T-helper 1 cell treated with Interleukin-12 subunit alpha and Interleukin-12 subunit beta and Interleukin-4 antibody, amounts not matched to agents 30 ng/mL and 1 ng/mL, for 36 hours (primary cell): ENCODE data around the gene PKD1L1. TPM values are rescaled to one million over a fixed set of nuclear protein-coding genes. Genes with fewer than 3 reads are reported as not detected.

Source experiments
- intact Hi-C: fragments of 100-400 bp; cut with micrococcal nuclease; formaldehyde crosslinking; loops from one replicate; pipeline ENCODE4 v1.15.1; 2024
- total RNA-seq: library from RNA; stranded (reverse); gene quantifications from 2 replicates; pipeline ENCODE4 v1.2.3, GENCODE V29; 2022

The PKD1L1 gene
- total RNA-seq, 1 donor from 2014 or later, result 0.12 TPM

GRCh38 chr7:47827871-47828270 lies 120.4 kb downstream of the PKD1L1 start:
- intact Hi-C loops, result no loop called here

DNA sequence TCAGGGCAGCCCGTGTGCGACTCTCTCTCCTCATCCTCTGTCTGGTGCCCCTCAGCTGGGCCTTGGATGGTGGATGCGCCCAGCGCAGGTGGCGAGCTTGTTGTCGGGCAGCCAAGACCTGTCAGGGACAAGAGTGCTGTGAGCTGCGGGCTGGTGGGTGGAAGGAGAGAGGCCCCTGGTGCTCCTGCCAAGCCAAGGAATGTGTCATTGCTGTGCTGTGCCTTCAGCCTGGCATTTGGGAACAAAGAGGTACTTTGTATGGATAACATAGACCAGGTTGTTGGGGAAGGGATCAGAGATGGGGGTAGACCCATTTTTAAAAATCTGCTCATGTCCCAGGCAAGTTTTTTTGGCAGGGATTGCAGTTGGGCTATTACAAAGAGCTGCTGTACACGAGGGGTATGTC lies 120.9 kb downstream of the PKD1L1 start:
- intact Hi-C loops, result no loop called here

DNA sequence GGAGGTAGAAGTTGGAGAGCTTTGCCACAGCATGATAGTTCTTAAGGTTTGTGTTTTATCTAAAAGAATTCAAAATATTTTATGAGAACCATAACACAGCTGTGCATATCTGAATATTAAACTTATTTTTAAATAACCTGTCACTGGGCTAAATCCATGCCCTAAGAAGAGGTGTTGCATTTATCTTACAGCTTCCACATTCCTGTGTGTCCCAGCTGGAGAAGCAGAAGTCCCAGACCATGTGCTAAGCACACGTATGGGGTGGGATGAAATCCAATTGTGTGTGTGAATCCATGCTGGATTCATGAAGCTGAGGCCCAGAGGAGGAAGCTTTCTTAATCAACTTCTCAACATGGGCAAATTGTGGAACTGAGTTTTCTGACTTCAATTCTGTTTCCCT lies 121.5 kb downstream of the PKD1L1 start:
- intact Hi-C loops, result no loop called here

DNA sequence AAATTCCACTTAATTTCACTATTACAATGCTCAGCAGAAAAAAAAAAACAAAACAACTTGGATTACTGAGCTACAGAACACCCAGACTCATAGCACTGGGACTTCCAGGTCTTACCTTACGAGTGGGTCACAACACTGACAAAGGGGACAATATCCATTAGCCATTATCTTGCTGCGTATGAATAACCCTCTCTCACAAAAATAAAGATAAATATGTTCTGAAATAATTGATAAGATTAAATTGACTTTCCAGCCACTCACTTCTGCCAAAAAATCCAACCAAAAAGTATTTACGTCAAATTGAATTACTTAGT lies 128.7 kb downstream of the PKD1L1 start:
- intact Hi-C loops, result loop anchor here (2.0 kb wide), 1 partner anchor 1903 kb away; no protein-coding TSS in a partner anchor

DNA sequence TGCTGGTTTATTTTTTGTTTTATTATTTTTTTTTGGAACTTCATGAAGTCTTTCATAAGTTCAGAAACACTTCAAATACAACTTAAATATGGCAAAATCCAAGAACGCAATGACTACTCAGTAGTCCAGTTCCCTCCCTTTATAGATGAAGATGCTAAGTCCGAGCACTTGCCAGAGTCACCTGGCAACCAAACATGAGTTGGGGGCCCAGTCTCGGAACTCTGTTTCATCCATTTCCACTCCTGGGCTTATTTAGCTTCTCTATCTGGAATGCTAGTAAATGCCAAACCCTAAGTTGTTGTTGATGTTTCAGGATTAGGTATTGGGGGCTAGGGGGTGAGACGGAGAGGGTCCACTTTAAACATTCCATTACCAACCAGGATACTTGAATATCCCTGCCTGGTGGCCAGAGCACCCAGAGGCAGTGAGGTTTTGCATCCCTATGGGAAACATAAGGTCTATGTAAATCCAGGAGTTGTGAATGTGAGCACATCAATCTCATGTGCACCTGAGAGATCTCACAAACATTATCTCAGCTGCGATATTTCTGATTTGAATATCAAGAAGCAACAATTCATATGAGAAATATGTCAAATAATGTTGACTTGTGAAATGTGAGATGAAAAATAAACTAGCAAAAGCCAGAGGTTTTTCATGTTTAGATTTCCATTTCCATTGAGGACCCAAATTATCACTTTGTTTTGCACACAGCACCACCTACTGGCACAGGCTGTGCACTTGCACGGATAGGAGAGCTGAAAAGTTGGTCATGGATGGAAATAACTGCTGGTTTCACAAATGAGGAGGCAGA lies 129.3 kb downstream of the PKD1L1 start:
- intact Hi-C loops, result loop anchor here (2.0 kb wide), 1 partner anchor 1902 kb away; no protein-coding TSS in a partner anchor

- intact Hi-C loops, result loop anchor here (2.0 kb wide), 1 partner anchor 1901 kb away; no protein-coding TSS in a partner anchor
These were observed 130.3 kb downstream of the PKD1L1 start for GRCh38 chr7:47817917-47818316.

DNA sequence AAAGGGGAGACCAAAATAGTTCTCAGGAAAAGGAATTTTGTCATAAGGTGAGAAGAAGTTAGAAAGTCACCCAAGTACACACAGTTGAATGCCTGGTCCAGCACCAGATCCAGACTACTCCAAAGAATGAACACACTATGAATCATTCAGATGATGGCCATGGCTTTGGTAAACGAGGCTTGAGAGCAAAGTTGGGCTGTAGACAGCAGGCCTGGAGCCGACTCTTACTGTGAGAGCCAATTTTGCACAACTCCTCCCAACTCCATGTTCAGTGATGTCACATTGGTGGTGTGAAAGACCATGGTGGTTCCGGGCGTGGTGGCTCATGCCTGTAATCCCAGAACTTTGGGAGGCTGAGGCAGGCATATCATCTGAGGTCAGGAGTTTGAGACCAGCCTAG lies 131.6 kb downstream of the PKD1L1 start:
- intact Hi-C loops, result no loop called here

DNA sequence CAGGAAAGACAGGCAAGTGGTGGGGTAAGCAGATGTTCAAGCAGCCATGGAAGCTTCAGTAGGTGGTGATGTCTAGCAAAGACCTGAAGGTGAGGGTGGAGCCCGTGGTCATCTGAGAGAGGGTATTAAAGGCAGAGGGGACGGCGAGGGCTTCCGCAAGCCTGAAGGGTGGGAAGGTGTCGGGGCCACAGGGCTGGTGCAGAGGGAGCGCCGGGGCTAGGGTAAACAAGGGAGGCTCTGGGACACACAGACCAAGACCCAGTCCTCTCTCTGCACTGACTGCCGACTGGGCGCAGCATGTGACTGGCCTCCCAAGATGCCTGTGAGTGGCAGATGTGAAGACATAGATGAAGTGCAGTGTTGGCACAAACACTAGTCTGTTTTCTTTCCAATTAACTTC lies 132.4 kb downstream of the PKD1L1 start:
- intact Hi-C loops, result no loop called here

- intact Hi-C loops, result no loop called here
These were observed 133.2 kb downstream of the PKD1L1 start for GRCh38 chr7:47814905-47815613.

DNA sequence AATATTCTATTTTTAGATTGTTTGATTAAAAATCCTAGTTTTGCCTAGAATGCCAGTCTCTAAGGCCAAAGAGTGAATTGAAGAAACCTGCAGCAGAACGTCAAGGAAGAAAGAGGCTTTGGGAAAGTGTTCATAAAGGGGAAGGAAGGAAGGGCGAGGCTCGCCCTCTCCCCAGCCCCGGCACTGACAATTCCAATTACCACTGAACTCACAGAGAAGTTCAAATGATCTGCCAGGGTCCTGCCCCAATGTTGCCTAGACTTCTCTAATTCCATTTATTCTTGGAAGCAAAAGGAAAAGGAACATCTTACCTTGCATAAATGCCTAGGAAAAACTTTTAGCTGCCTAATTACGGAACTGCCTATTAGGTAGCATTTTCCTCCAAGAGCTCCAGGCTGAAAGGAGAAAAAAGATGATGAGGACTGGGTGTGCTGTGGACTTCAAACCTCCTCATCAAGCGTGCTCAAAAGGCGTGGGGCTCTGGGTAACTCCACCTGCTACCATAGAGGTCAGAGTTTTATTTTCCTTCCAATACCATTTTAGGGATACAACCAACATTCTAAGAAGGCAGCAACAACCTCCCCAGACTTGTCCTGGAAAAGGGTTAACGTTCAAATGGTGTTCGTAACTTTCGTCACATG lies 134.5 kb downstream of the PKD1L1 start:
- intact Hi-C loops, result no loop called here

- intact Hi-C loops, result no loop called here
These were observed 135.7 kb downstream of the PKD1L1 start for GRCh38 chr7:47812429-47813136.

- intact Hi-C loops, result no loop called here
These were observed 136.5 kb downstream of the PKD1L1 start for GRCh38 chr7:47811632-47812380.

DNA sequence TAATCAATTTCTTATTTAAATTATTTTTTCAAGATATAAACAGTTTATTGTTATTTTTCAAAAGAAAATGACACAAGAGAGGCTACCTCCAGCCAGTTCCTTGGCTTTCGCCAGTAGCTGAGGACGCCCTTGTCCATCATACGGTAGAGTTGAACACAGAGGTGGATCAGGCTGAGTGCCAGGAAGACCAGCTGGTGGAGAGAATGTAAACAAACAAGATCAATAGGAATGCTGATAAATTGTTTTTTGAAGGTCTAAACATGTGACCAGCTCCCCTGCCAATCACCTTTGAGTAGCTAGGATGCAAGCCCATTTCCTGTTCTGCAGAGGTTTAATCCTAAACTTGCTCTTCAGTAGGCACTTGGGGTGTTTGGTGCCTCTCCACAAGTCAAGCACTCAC lies 138.9 kb downstream of the PKD1L1 start:
- intact Hi-C loops, result no loop called here

GRCh38 chr7:47808321-47808720 lies 139.9 kb downstream of the PKD1L1 start:
- intact Hi-C loops, result no loop called here

GRCh38 chr7:47807756-47808155 lies 140.5 kb downstream of the PKD1L1 start:
- intact Hi-C loops, result no loop called here

- intact Hi-C loops, result no loop called here
These were observed 141.1 kb downstream of the PKD1L1 start for GRCh38 chr7:47807126-47807525.

- intact Hi-C loops, result no loop called here
These were observed 141.6 kb downstream of the PKD1L1 start for GRCh38 chr7:47806701-47807103.

- intact Hi-C loops, result no loop called here
These were observed 143.3 kb downstream of the PKD1L1 start for GRCh38 chr7:47804767-47805545.

- intact Hi-C loops, result no loop called here
These were observed 144.4 kb downstream of the PKD1L1 start for GRCh38 chr7:47803846-47804245.

- intact Hi-C loops, result no loop called here
These were observed 145.2 kb downstream of the PKD1L1 start for GRCh38 chr7:47803025-47803424.
